Left lung (tissue), 10 donors: ENCODE data around the gene DCC. TPM values are rescaled to one million over a fixed set of nuclear protein-coding genes. Genes with fewer than 3 reads are reported as not detected.

Experiments
- ATAC-seq: fragments of 200-7000 bp; cut with Tn5 transposase; one replicate; pipeline ENCODE4 v1.9.1; 2020; ENCODE audit warnings: moderate library complexity
- DNase-seq, 4 donors: peaks; one replicate each; pipeline ENCODE4 v3.0.0-alpha.2; 2013 to 2020
- H3K27ac ChIP-seq, 2 donors: fragments of 200-600 bp; sonication (generic) in 1 of 2; one replicate each; pipeline versions ENCODE4 v1.5.0 to v1.8.0; 2020 to 2021
- H3K27me3 ChIP-seq, 2 donors: fragments of 200-600 bp; sonication (generic) in 1 of 2; one replicate each; pipeline versions ENCODE4 v1.5.0 to v1.8.0; 2020 to 2021
- H3K36me3 ChIP-seq, 2 donors: fragments of 200-600 bp; sonication (generic) in 1 of 2; one replicate each; pipeline versions ENCODE4 v1.5.0 to v1.8.0; 2020 to 2021
- H3K4me1 ChIP-seq, 2 donors: fragments of 200-600 bp; one replicate each; pipeline ENCODE4 v1.8.0; 2021
- H3K4me3 ChIP-seq, 2 donors: fragments of 200-600 bp; sonication (generic) in 1 of 2; one replicate each; pipeline versions ENCODE4 v1.5.0 to v1.8.0; 2020 to 2021; ENCODE audit warnings: mild to moderate bottlenecking in 1 of 2
- H3K9me3 ChIP-seq, 2 donors: fragments of 200-600 bp; sonication (generic) in 1 of 2; one replicate each; pipeline versions ENCODE4 v1.5.0 to v1.8.0; 2020 to 2021
- intact Hi-C, 2 donors: fragments of 100-400 bp; cut with DNase I; formaldehyde crosslinking; loops; one replicate each; pipeline versions ENCODE4 v1.11.2 to v1.14.2; 2022
- polyA plus RNA-seq, 6 donors: library from polyadenylated mRNA; unstranded; fragments of 120-200 nt; gene quantifications; one replicate each; pipeline ENCODE4 v1.2.1, GENCODE V29; 2013; ENCODE audit not compliant: insufficient read length in 6 of 6
- total RNA-seq, 2 donors: library from RNA; stranded (reverse); fragmentation: NEBNext Ultra II Directional; extraction: Animal tissue kit (Norgen Biotek cat#: 25700); gene quantifications; one replicate each; pipeline ENCODE4 v1.2.1, GENCODE V29; 2021
- TF ChIP-seq, protein P1 (sequence below), 2 donors: fragments of 200-600 bp; sonication (generic) in 1 of 2; IDR thresholded peaks; one replicate each; pipeline versions ENCODE4 v1.5.0 to v1.8.0; 2021; ENCODE audit warnings: antibody characterized with exemption in 2 of 2
- donor health status: DM: no; HTN: yes; CAD: no.
- donor health status: DM: no; HTN: no; CAD: no.

The DCC gene
- total and polyA plus RNA-seq, 8 donors, result 0.61 to 3.5 (median 2.1) TPM

DNA sequence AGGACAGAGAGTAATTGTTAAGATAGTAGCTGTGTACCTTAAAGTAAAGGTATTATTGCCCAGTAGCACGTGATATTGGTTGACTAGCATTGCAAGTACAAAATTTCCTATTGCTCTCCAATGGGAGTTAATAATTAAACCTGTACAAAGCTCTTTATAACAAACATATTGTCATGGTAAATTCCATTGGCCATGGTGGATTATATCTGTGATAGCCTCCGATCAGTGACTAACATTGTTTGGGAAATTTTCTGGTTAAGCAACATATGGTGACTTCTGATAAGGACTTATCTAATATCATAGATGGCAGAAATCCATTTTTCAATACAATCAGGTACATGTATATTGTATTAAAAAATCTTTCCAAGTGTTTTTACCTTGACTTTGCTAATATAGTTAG lies 360.8 kb downstream of the DCC start:
- ATAC-seq, result no peak
- DNase-seq, result no peak
- no peaks in the 10 kb centered on the region for H3K9me3 ChIP-seq
- H3K27ac ChIP-seq, result no peak overlapping the region
- TF ChIP-seq, protein P1, sequence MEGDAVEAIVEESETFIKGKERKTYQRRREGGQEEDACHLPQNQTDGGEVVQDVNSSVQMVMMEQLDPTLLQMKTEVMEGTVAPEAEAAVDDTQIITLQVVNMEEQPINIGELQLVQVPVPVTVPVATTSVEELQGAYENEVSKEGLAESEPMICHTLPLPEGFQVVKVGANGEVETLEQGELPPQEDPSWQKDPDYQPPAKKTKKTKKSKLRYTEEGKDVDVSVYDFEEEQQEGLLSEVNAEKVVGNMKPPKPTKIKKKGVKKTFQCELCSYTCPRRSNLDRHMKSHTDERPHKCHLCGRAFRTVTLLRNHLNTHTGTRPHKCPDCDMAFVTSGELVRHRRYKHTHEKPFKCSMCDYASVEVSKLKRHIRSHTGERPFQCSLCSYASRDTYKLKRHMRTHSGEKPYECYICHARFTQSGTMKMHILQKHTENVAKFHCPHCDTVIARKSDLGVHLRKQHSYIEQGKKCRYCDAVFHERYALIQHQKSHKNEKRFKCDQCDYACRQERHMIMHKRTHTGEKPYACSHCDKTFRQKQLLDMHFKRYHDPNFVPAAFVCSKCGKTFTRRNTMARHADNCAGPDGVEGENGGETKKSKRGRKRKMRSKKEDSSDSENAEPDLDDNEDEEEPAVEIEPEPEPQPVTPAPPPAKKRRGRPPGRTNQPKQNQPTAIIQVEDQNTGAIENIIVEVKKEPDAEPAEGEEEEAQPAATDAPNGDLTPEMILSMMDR (IDR thresholded peaks at IDR 0.05), result no peak
- no peaks in the 10 kb centered on the region for H3K36me3 ChIP-seq
- H3K4me1 ChIP-seq, result no peaks in the 10 kb centered on the region
- H3K4me3 ChIP-seq, result no peak overlapping the region
- H3K27me3 ChIP-seq, result no peaks in the 10 kb centered on the region
- intact Hi-C loops, result no loop called here

DNA sequence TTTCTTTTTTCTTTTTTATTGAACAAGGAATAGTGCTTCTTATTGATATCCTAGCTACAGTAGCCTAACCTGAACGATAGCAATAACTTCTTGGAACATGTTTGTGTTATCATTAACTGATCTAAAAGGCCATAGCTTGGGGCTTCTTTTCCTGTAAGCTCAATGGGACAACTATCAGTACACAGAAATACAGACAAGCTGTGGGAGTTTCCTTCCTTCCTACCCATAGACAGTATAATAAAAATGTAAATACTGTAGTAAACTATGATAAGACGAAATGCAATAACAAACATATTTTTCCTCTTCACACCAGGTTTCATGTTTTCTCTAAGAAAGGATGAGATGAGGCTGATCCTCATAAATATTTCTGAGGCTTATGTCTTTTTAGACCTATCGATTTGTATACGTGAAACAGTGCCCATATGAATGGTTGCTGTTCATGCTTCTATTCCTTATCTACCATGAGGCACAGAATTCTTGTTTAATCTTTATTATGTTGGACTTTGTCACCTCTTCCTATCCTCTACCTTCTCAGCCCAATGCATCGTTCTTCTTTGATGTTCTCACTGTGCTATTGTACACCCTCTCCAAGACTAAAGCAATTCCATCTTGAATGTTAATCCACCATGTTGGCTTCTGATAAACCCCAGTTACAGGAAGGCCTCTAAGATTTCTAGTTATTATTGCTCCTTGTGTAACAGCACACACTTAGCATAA lies 361.4 kb downstream of the DCC start:
- TF ChIP-seq, protein P1 (IDR thresholded peaks at IDR 0.05), result no peak
- intact Hi-C loops, result no loop called here

DNA sequence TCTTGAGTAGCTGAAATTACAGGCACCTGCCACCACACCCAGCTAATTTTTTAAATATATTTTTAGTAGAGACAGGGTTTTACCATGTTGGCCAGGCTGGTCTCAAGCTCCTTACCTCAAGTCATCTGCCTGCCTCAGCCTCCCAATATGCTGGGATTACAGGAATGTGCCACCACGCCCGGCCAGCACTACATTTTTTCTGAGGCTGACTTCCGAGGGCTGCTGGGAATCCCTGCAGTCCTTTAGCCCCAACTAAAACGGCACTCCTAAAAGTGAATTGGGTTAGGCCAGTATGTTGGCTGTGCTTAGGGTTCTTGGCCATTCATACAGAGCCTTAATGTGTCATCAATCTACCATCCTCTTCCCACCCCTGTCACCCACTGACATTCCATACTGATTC lies 375.4 kb downstream of the DCC start:
- intact Hi-C loops, result no loop called here
- DNase-seq (peak in 1 of 4 donors; percentile 41), ATAC-seq (peak; percentile 68)
- no peaks in the 10 kb centered on the region for H3K36me3 ChIP-seq
- H3K27me3 ChIP-seq, result no peaks in the 10 kb centered on the region
- no peak overlapping the region for H3K27ac ChIP-seq
- TF ChIP-seq, protein P1 (IDR thresholded peaks at IDR 0.05), result no peak
- no peaks in the 10 kb centered on the region for H3K4me1 ChIP-seq
- H3K4me3 ChIP-seq, result no peak overlapping the region
- H3K9me3 ChIP-seq, result no peaks in the 10 kb centered on the region

More for the DNA sequence above, 361.4 kb downstream of the DCC start:
- ATAC-seq, result no peak
- H3K4me1 ChIP-seq, result no peaks in the 10 kb centered on the region
- no peak overlapping the region for H3K27ac ChIP-seq
- no peaks in the 10 kb centered on the region for H3K36me3 ChIP-seq
- DNase-seq, result no peak
- no peaks in the 10 kb centered on the region for H3K9me3 ChIP-seq
- H3K4me3 ChIP-seq, result no peak overlapping the region
- H3K27me3 ChIP-seq, result no peaks in the 10 kb centered on the region

DNA sequence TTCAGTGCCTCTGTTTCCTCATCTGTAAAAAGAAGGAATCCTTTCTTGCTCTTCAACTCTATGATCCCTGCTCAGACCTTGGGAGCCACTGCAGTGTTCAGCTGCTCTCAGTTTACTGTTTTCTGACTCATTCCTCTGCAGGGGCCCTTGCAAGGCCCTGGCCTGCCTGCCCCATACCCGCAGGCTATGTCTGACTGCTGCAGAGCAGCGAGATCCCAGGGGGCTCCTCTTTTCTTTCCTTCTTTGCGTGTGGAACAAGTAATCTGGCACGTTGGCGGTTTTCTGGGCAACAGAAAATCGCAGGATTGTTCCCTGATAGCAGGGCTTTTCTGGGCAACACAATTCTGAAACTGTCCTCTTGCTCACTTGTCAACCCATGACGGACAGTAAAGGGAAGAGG lies 376.0 kb downstream of the DCC start:
- Histone ChIP-seq H3K4me1 (no peaks in the 10 kb centered on the region), H3K27ac (no peak overlapping the region), H3K4me3 (no peak overlapping the region), H3K27me3 (no peaks in the 10 kb centered on the region), H3K9me3 (no peaks in the 10 kb centered on the region), H3K36me3 (no peaks in the 10 kb centered on the region)
- no peak for DNase-seq
- intact Hi-C loops, result no loop called here
- no peak for ATAC-seq
- TF ChIP-seq, protein P1 (IDR thresholded peaks at IDR 0.05), result no peak

DNA sequence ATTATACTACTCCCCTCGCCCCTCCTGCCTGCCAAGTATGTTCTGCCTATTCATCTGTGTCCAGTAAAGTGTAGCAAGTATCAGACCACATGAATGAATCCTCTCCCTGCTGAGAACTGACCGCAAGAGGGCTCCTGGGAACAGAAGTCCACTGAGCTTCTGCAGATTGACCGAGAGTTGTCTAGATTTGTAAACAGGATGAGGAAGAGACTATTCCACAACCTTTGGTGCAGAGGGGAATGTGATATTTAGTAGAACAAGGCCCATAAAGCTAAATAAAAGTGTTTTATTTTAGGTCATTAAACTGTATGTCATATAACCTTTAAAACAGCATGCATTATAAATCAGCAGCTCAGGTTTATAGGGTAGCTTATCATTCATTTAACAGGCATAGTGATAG lies 377.0 kb downstream of the DCC start:
- Histone ChIP-seq H3K27ac (no peak overlapping the region), H3K4me3 (no peak overlapping the region), H3K27me3 (no peaks in the 10 kb centered on the region), H3K9me3 (no peaks in the 10 kb centered on the region), H3K36me3 (no peaks in the 10 kb centered on the region), H3K4me1 (no peaks in the 10 kb centered on the region)
- peak in 2 of 4 donors; percentile 29 to 55 for DNase-seq
- intact Hi-C loops, result no loop called here
- TF ChIP-seq, protein P1 (IDR thresholded peaks at IDR 0.05), result no peak
- peak; percentile 42 for ATAC-seq
